Measurements from ENCODE around the gene EFCAB8.
A peak's percentile ranks its signal among the peaks of the same experiment; 100 is the strongest.
"Not testable (repeated sequence)": the region's sequence is repeated elsewhere in the genome, so short reads cannot be mapped to it uniquely, and the experiment has no call there.

The EFCAB8 gene

GRCh38 chr20:32888636-32889035, 29.9 kb downstream of the EFCAB8 start:
- no peak for DNase-seq

DNA sequence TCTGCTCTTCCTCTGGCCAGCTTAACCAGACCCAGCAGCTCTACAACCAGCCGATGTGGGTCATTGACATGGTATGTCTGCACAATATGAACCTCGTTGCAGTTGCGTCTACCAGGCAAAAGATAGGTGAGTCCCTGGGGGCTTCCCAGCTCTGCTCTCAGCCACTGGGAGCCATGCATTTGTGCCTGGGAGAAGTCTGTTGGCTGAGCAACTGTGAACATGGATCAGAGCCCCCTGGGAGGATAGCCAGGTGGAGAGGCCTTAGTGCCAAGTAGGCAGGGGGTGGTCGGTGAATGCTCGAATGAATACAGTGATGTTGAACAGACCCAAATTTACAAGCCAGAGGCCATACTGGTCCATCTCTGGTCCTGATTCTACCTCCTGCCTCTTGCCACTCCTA, 30.6 kb downstream of the EFCAB8 start:
- DNase-seq, result no peak

DNA sequence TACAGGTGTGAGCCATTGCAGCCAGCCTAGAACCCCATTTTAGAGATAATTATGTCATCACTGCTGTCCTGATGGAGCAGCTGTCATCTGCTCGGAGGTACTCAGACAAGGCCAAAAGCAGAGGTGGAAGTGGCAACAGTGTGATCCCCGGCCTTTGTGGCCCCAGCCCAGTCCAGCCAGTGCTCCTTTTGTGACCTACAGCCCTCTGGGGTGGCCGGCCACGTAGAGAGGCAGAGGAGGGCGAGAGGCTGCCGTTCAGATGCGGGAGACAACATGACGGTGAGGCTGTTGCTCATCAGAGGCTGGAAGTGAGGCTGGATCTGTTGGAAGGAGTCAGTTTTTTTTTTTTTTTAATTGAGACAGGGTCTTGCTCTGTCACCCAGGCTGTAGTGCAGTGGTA, 32.8 kb downstream of the EFCAB8 start:
- no peak for DNase-seq

- no peak for DNase-seq
These were observed 33.4 kb downstream of the EFCAB8 start for GRCh38 chr20:32891926-32892660.

DNA sequence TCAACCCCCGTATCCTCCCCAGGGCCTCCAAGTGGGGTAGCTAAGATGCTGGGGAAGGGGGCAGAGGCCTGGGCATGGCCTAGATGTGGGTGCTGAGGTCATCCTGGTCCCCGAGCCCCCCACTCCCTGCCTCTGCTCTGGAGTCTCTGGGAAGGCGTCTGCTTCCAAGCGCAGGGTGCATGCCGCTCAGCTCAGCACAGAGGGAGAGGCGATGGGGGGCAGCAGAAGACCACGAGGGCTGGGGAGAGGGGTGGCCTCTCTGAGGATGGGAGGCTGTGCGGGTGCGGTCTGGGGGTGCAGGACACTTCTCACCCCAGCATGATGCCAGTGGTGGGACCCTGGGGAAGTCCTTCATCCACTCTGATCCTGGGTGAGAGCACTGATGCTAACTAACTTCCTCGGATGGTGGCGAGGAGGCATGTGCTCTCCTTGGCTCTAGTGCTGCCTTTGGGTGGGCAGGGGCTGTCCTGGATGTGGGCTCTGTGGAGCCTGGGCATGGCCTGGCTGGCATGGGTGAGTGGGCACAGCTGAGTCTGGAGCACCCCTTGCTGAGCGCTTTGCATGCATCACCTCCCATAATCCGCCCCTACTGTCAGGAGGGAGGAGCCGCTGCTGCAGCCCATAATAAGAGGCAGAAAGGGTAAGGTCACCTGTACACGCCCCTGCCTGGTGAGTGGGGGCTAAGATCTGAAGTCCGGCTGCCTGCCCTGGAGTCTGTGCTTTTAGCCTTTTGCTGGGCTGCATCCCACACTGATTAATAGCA, 34.7 kb downstream of the EFCAB8 start:
- DNase-seq, result no peak

DNA sequence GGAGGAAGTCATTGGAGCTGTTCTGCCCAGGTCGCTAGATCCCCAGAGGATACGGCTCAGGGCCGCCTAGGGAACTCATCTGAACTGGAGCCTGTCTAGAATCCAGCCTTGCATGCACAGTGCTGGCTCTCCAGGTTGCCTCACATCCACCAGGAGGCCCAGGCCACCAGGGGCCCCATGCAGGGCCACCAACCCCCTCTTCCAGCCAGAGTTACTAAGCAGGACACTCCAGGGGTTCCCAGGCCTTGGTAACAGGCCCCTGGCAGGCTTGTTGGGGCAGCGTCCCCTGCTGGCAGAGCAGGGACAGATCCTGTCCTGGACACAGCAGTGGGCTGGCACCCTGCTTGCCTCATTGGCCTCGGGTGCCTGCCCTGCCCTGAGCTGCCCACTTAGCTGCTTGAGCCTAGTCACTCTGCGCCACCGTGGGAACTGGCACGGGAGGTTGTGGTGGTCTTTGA, 35.3 kb downstream of the EFCAB8 start:
- DNase-seq, result no peak

GRCh38 chr20:32894711-32895355, 36.1 kb downstream of the EFCAB8 start:
- DNase-seq, result no peak

- no peak for DNase-seq
These were observed 38.0 kb downstream of the EFCAB8 start for GRCh38 chr20:32896521-32897280.

DNA sequence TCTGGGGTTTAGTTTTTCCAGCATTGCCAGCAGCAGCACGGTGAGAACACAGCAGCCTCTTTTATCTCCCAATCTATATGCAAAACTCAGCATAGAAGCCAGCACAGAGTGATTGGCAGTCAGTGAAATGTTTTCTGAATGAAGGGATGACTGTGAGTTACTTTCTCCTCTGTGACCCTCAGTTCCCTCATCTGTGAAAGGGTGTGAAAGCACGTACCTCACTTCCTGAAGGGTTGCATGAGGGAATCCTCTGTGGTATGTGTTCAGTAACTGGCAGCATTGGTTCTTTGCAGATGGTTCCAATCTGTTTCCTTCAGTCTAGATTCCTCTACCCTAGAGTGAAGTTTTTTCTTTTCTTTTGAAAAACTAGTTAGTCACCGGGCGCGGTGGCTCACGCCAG, 40.0 kb downstream of the EFCAB8 start:
- DNase-seq, result no peak

- DNase-seq, result peak; percentile 50
These were observed 44.0 kb downstream of the EFCAB8 start for GRCh38 chr20:32902456-32903420.

GRCh38 chr20:32903666-32904175, 45.0 kb downstream of the EFCAB8 start:
- no peak for DNase-seq

DNA sequence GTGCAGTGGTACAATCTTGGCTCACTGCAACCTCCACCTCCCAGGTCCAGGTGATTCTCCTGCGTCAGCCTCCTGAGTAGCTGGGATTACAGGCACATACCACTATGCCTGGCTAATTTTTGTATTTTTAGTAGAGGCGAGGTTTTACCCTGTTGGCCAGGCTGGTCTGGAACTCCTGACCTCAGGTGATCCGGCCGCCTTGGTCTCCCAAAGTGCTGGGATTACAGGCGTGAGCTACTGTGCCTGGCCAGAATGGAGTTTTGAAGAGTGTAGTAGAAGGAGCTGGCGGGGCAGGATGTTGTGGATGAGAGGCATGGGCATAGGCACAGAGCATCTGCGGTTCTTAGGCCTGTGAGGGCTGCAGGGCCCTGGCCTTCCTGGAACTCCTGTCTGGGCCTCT, 46.0 kb downstream of the EFCAB8 start:
- not testable (repeated sequence) for DNase-seq

DNA sequence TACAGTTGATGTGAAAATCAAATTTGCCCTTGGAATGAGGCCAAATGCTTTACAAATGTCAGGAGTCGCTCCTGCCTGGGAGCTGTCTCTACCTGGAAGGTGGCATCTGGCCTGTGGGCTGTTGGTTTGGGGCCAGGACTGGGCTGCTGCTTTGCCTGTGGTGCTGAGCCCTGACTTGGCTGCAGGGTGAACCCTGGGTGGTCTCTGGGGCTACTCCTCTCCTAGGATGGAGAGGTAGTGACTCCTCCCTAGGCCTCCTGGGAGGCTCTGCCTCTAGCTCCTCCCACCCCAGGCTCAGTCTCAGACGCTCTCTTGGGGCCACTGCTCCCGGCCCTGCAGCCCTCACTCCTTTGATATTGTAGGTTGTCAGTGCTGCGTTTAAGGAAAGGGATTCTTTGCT, 47.5 kb downstream of the EFCAB8 start:
- DNase-seq, result no peak

DNA sequence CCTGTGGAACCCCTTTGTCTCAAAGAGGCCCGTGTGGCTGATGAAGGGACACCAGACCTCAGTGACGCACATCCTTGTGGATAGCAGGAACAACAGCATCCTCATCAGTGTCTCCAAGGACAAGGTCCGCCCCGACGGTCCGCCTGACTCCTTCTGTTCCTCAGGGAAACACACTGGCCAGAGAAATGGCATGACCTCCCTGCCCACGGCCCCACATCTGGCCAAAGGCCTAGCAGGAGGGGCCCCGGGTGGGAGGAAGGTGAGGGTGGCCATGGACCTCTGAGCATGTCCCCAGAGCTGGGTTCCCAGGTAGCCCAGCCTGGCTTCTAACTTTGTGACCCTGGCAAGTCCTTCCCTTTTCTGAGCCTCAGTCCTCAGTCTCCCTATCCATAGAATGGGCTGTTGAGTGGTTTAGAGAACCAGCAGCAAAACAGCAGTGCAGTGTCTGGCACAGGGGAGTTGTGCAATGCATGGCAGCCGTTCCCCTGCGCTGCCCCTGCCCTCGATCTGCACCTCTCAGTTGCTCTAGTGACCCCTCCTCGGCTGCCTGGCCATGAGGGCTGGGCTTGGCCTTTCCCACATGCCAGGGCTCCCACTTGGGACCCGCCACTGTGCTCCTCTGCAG, 48.3 kb downstream of the EFCAB8 start:
- DNase-seq, result no peak

DNA sequence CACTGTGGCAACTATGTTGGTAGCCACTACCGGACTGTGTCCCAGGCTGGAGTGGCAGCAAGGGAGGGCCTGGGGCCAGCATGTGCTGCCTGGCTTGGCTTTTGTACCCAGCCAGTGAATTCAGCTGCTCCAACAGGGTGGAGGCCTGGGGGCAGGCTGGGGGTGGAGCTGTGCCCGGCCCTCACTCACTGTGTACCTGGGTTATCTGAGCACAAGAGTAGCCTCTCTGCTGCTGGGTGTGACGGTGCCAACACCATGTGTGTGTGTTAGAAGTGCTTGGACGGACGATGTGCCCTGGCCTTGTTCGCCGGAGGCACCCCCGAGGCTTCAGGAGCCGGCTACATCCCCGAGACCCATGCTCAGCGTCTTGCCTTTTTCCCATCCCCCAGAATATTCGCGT, 49.2 kb downstream of the EFCAB8 start:
- no peak for DNase-seq

DNA sequence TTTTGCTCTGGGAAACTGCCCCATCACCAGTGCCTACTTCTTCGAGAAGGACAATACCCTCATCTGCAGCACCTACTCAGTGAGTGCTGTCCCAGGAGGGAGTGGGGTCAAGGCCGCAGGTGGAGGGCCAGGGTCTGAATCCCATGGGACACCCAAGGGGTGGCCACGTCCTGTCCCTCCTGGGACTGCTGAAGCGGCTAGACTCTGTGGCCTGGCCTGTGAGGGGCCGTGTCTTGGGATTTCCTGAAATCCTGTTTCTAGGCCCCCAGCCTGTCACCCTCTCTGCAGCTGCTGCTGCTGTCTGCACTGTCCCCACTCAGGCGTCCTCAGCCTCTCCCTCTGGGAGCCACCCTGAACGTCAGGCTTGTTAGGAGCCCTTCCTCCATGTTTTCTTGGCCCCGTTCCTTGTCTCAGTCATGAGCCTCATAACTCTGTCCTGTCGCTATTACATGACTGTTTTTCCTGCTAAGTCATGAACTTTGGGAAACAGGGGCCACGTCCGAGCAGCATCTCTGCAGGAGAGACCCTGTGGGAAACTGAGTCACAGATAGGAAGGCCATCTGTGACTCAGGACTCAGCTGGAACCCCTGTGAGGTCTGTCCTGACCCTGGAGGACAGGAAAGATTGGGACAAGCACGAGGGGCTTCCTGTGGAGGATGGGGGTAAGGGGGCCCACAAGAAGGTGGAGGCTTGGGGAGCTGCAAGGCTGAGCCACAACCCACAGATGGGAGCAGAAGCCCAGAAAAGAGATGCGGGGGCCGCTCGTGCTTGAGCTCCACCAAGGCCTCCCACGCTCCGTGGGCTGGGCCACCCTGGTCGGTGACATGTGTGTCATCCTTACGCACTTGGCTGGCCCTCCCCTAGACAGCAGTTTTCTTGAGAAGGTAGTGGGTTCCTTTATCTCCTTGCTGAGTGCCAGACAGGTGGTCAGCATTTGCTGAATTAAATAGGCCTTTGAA, 49.9 kb downstream of the EFCAB8 start:
- DNase-seq, result no peak

- no peak for DNase-seq
These were observed 50.7 kb downstream of the EFCAB8 start for GRCh38 chr20:32909451-32909850.

GRCh38 chr20:32909896-32910571, 51.3 kb downstream of the EFCAB8 start:
- no peak for DNase-seq

GRCh38 chr20:32911355-32911754, 52.6 kb downstream of the EFCAB8 start:
- DNase-seq, result no peak
